Measurements from ENCODE around the gene LRMDA. TPM values are rescaled to one million over a fixed set of nuclear protein-coding genes. Genes with fewer than 3 reads are reported as not detected.

The LRMDA gene
- total and polyA plus RNA-seq, 2 of the 13 experiments (the other 11 are each of a cell fraction or from before 2014, with no cell fraction given) = 13.4 to 22.0 TPM

GRCh38 chr10:76150139-76150875 lies 718.9 kb downstream of the LRMDA start:
- H2AFZ ChIP-seq (ENCODE audit: low read length) = no peak overlapping the region
- FAIRE-seq (peak; percentile 36), DNase-seq (ENCODE audit: low spot score) (peak; percentile 96), ATAC-seq (peak; percentile 96)
- no peaks in the 10 kb centered on the region for H3K36me3 ChIP-seq (replicated peaks in 1 of 2; ENCODE audit: control insufficient read depth in 1 of 2, insufficient read depth in 2 of 2, low read length in 2 of 2)
- H3K4me1 ChIP-seq (ENCODE audit: insufficient read depth, low read length) = peaks cover 45% of the 10 kb centered on the region
- in situ Hi-C loops (cut with HindIII; ENCODE audit: extremely low pct_ligation_motif_present, low pct_unique_long_range_greater_than_20kb) (no loop called here), intact Hi-C loops (cut with micrococcal nuclease; ENCODE audit: unreplicated experiment) (loop anchor here (1.0 to 2.0 kb wide), 2 partner anchors 47 to 152 kb away; no protein-coding TSS in a partner anchor)
- TSS peak; percentile 68 for BruUV-seq (replicated peaks)
- H4K20me1 ChIP-seq (ENCODE audit: insufficient read depth, low read length) = no peaks in the 10 kb centered on the region
- no peaks in the 10 kb centered on the region for H3K79me2 ChIP-seq (ENCODE audit: insufficient read depth, low read length)
- peak overlapping the region; percentile 39 to 63 (median 54); a peak in 5 of 6 replicates for H3K4me3 ChIP-seq (replicated peaks in 1 of 3; ENCODE audit: insufficient read depth in 1 of 3, low read depth in 2 of 3, low read length in 3 of 3)
- CTCF ChIA-PET (ENCODE audit: low intra/inter-chr PET ratio, low total read pairs) = no interaction called here
- H3K27me3 ChIP-seq (ENCODE audit: control insufficient read depth in 1 of 2, insufficient read depth in 2 of 2, low read length in 2 of 2) = no peaks in the 10 kb centered on the region
- H3K27ac ChIP-seq (ENCODE audit: extremely low read length, insufficient read depth, low read length) = peak overlapping the region; percentile 97
- H3K9ac ChIP-seq (ENCODE audit: insufficient read depth, low read depth, low read length) = peak overlapping the region; percentile 80
- H3K4me2 ChIP-seq (ENCODE audit: low read depth, low read length) = peak overlapping the region; percentile 95
- under 1% methylated on average over 15 of the region's 17 CpGs for WGBS (ENCODE audit: low lambda C conversion rate)
- H3K9me3 ChIP-seq (ENCODE audit: low read length) = 0 out of 2 replicates have a peak, but pooled peaks cover 5% of the 10 kb centered on the region
- POLR2A ChIA-PET = interaction anchor here (0.6 to 3.0 kb wide), 29 partner anchors 9 to 751 kb away, joined by 3 to 35 read pairs (median 5); partner anchors contain the start of gene ZNF503
- TF ChIP-seq MTF2 (CRISPR knock-in tag; IDR thresholded peaks at IDR 0.05; ENCODE audit: borderline replicate concordance) = no peak; the same call in 1 of the 2 replicates
- TF ChIP-seq ZC3H13 (CRISPR knock-in tag; IDR thresholded peaks at IDR 0.05) = 0 out of 2 replicates have a peak, but pooled peaks have one; percentile 14
- peak; percentile 89; the same call in 1 of the 2 replicates for TF ChIP-seq TP53 (CRISPR knock-in tag; conservative IDR thresholded peaks at IDR 0.05)
- peak; percentile 60 for TF ChIP-seq BCL6 (CRISPR knock-in tag; IDR thresholded peaks at IDR 0.05)
- no peak for TF ChIP-seq BCLAF1 (IDR thresholded peaks at IDR 0.05)
- TF ChIP-seq MXD1 (CRISPR knock-in tag; IDR thresholded peaks at IDR 0.05) = 0 out of 2 replicates have a peak, but pooled peaks have one; percentile 41
- peak; percentile 63; the same call in 1 of the 2 replicates for TF ChIP-seq ZBTB7B (CRISPR knock-in tag; IDR thresholded peaks at IDR 0.05)
- peak; percentile 47; the same call in 1 of the 2 replicates for TF ChIP-seq E2F2 (CRISPR knock-in tag; IDR thresholded peaks at IDR 0.05; ENCODE audit: borderline replicate concordance)
- peak; percentile 70 for TF ChIP-seq ZGPAT (CRISPR knock-in tag; IDR thresholded peaks at IDR 0.05)
- TF ChIP-seq POGK (CRISPR knock-in tag; conservative IDR thresholded peaks at IDR 0.05) = peak; percentile 68
- TF ChIP-seq CENPBD1 (CRISPR knock-in tag; IDR thresholded peaks at IDR 0.05; ENCODE audit: borderline replicate concordance, low read depth) = no peak
- TF ChIP-seq YY1 (IDR thresholded peaks at IDR 0.05; ENCODE audit: insufficient read depth, insufficient replicate concordance, low read depth, low read length) = peak; percentile 88
- no peak for TF ChIP-seq WIZ (CRISPR knock-in tag; IDR thresholded peaks at IDR 0.05)
- TF ChIP-seq ZNF136 (CRISPR knock-in tag; IDR thresholded peaks at IDR 0.05; ENCODE audit: low read depth) = peak; percentile 55; the same call in 1 of the 2 replicates

Measured in HepG2 (cell line).